ENCODE results near the gene POLD3. TPM values are rescaled to one million over a fixed set of nuclear protein-coding genes. Genes with fewer than 3 reads are reported as not detected.
"Not testable (repeated sequence)": the region's sequence is repeated elsewhere in the genome, so short reads cannot be mapped to it uniquely, and the experiment has no call there.

The POLD3 gene
- total RNA-seq, 1 donor: 12.3 TPM

DNA sequence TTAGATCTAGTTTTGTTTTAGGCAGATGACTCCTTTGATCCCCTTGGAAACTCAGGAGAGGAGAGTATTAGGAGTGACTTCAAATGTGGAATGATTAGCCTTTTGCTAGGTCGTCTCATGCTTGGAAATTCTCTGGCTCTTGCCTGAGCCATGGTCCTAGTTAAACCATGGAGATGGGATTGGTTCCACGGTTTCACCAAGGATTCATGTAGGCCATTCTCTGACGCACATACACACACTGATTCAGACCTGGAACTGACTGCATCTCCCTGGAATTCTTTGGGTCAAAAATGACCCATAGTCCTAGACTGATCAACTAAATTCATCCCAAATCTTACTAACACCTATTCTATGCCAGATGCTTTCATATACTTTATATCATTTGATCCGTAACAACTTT, 56.5 kb downstream of the POLD3 start:
- Histone ChIP-seq H3K27ac (ENCODE audit: low read depth, low read length) (peak overlapping the region; percentile 59), H3K4me2 (ENCODE audit: insufficient read depth, low read length) (no peak overlapping the region), H2AFZ (ENCODE audit: low read length) (no peak overlapping the region), H3K4me1 (ENCODE audit: insufficient read depth, low read length) (peaks cover 6% of the 10 kb centered on the region), H3K27me3 (ENCODE audit: insufficient read depth, low read length) (no peaks in the 10 kb centered on the region), H3K36me3 (ENCODE audit: insufficient read depth, low read length) (no peaks in the 10 kb centered on the region), H4K20me1 (ENCODE audit: insufficient read depth, low read length) (no peaks in the 10 kb centered on the region), H3K9me3 (ENCODE audit: low read depth, low read length) (no peaks in the 10 kb centered on the region), H3K79me2 (ENCODE audit: insufficient read depth, low read length) (no peaks in the 10 kb centered on the region), H3K4me3 (ENCODE audit: insufficient read depth, low read length) (no peak overlapping the region)
- no peak for TF ChIP-seq CTCF (IDR thresholded peaks at IDR 0.05; ENCODE audit: extremely low read depth, low read depth, low read length)
- DNase-seq (ENCODE audit: insufficient read length, low spot score, missing footprints): no peak

DNA sequence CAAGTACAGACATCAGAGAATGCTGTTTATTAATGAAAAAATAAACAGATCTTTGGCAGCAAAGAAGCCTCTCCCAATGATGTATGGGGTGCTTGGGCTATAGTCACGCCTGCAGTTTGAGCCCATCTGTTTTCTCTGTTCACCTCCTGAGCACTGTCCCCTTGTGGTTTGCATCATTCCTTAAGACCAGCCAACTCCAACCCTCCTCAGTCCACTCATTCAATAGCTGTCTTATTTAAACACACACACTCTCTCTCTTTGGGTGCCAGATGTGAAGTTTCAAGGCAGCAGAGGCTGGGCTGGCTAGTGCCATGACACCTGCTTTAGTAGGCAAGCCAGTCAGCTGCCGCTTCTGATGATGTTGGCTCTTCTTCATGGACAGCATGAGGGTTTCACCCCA, 58.1 kb downstream of the POLD3 start:
- Histone ChIP-seq H3K9me3 (ENCODE audit: low read depth, low read length) (no peaks in the 10 kb centered on the region), H3K4me2 (ENCODE audit: insufficient read depth, low read length) (no peak overlapping the region), H4K20me1 (ENCODE audit: insufficient read depth, low read length) (no peaks in the 10 kb centered on the region), H3K4me3 (ENCODE audit: insufficient read depth, low read length) (no peak overlapping the region), H2AFZ (ENCODE audit: low read length) (no peak overlapping the region), H3K79me2 (ENCODE audit: insufficient read depth, low read length) (no peaks in the 10 kb centered on the region), H3K27ac (ENCODE audit: low read depth, low read length) (no peak overlapping the region), H3K36me3 (ENCODE audit: insufficient read depth, low read length) (no peaks in the 10 kb centered on the region), H3K4me1 (ENCODE audit: insufficient read depth, low read length) (peaks cover 6% of the 10 kb centered on the region), H3K27me3 (ENCODE audit: insufficient read depth, low read length) (no peaks in the 10 kb centered on the region)
- no peak for DNase-seq (ENCODE audit: insufficient read length, low spot score, missing footprints)
- no peak for TF ChIP-seq CTCF (IDR thresholded peaks at IDR 0.05; ENCODE audit: extremely low read depth, low read depth, low read length)

DNA sequence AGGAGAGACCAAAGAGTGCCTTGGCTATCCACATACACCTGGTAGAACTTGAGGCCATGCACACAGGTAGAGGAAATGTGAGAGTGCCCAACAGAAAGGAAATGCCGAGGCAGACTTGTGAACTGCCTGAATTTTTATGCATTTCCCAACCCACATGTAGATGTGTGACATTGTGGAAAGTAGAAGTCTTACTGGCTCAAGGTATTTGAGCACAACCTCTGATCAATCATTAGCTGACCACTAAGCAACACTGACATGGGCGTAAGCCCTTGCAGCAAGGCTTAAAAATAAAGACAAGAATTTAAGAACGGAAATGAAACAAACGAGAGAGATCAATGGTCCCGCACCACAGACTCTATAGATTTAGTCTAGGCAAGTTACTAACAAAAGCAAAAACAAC, 62.6 kb downstream of the POLD3 start:
- H3K27ac ChIP-seq (ENCODE audit: low read depth, low read length): no peak overlapping the region
- peaks cover 6% of the 10 kb centered on the region for H3K4me1 ChIP-seq (ENCODE audit: insufficient read depth, low read length)
- no peak overlapping the region for H2AFZ ChIP-seq (ENCODE audit: low read length)
- H4K20me1 ChIP-seq (ENCODE audit: insufficient read depth, low read length): no peaks in the 10 kb centered on the region
- no peak for DNase-seq (ENCODE audit: insufficient read length, low spot score, missing footprints)
- no peak overlapping the region for H3K4me2 ChIP-seq (ENCODE audit: insufficient read depth, low read length)
- TF ChIP-seq CTCF (IDR thresholded peaks at IDR 0.05; ENCODE audit: extremely low read depth, low read depth, low read length): no peak
- H3K9me3 ChIP-seq (ENCODE audit: low read depth, low read length): no peaks in the 10 kb centered on the region
- no peaks in the 10 kb centered on the region for H3K27me3 ChIP-seq (ENCODE audit: insufficient read depth, low read length)
- no peaks in the 10 kb centered on the region for H3K36me3 ChIP-seq (ENCODE audit: insufficient read depth, low read length)
- no peak overlapping the region for H3K4me3 ChIP-seq (ENCODE audit: insufficient read depth, low read length)
- no peaks in the 10 kb centered on the region for H3K79me2 ChIP-seq (ENCODE audit: insufficient read depth, low read length)

DNA sequence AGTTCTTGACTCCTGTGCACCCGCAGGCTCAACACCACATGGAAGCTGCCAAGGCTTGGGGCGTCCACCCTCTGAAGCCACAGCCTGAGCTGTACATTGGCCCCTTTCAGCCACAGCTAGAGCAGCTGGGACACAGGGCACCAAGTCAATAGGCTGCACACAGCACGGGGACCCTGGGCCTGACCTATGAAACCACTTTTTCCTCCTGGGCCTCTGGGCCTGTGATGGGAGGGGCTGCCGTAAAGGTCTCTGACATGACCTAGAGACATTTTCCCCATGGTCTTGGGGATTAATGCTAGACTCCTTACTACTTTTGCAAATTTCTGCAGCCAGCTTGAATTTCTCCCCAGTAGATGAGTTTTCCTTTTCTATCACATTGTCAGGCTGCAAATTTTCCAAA, 66.7 kb downstream of the POLD3 start:
- not testable (repeated sequence) for H3K27ac ChIP-seq (ENCODE audit: low read depth, low read length); H3K27me3 ChIP-seq (ENCODE audit: insufficient read depth, low read length); H4K20me1 ChIP-seq (ENCODE audit: insufficient read depth, low read length); H3K4me1 ChIP-seq (ENCODE audit: insufficient read depth, low read length); DNase-seq (ENCODE audit: insufficient read length, low spot score, missing footprints); H3K79me2 ChIP-seq (ENCODE audit: insufficient read depth, low read length); H2AFZ ChIP-seq (ENCODE audit: low read length); H3K36me3 ChIP-seq (ENCODE audit: insufficient read depth, low read length); H3K4me3 ChIP-seq (ENCODE audit: insufficient read depth, low read length); H3K9me3 ChIP-seq (ENCODE audit: low read depth, low read length); H3K4me2 ChIP-seq (ENCODE audit: insufficient read depth, low read length)
